ENCODE results near the gene MLKL.
"Not testable (repeated sequence)": the region's sequence is repeated elsewhere in the genome, so short reads cannot be mapped to it uniquely, and the experiment has no call there.

The MLKL gene

GRCh38 chr16:74695450-74696422 lies 4.9 kb downstream of the MLKL start:
- peak; percentile 53 to 74 for DNase-seq

- DNase-seq = no peak
Observed at GRCh38 chr16:74691093-74691855, 9.4 kb downstream of the MLKL start.

GRCh38 chr16:74682556-74682955 lies 18.1 kb downstream of the MLKL start:
- DNase-seq = no peak

- DNase-seq = no peak
Observed at GRCh38 chr16:74680681-74681080, 20.0 kb downstream of the MLKL start.

- DNase-seq = no peak
Observed at GRCh38 chr16:74679983-74680382, 20.7 kb downstream of the MLKL start.

- no peak for DNase-seq
Observed at GRCh38 chr16:74677868-74678267, 22.8 kb downstream of the MLKL start.

- no peak for DNase-seq
Observed at GRCh38 chr16:74673876-74674275, 26.8 kb downstream of the MLKL start.

GRCh38 chr16:74668877-74669276 lies 31.8 kb downstream of the MLKL start:
- DNase-seq = not testable (repeated sequence)

GRCh38 chr16:74667255-74667700 lies 33.4 kb downstream of the MLKL start:
- peak in 1 of 2 experiments; percentile 38 for DNase-seq

- DNase-seq = peak; percentile 92 to 96
Observed at GRCh38 chr16:74666425-74667254, 34.0 kb downstream of the MLKL start, which contains the start of gene RFWD3. Gene RFWD3 (minus strand): TSS chr16:74666877. CDS start chr16:74661449, 5,428 bp downstream.

- DNase-seq = no peak
Observed at GRCh38 chr16:74666010-74666421, 34.6 kb downstream of the MLKL start.

GRCh38 chr16:74661064-74661463 lies 39.6 kb downstream of the MLKL start:
- DNase-seq = no peak

GRCh38 chr16:74660383-74660782 lies 40.3 kb downstream of the MLKL start:
- no peak for DNase-seq

- no peak for DNase-seq
Observed at GRCh38 chr16:74659041-74659440, 41.6 kb downstream of the MLKL start.

GRCh38 chr16:74657870-74658642 lies 42.6 kb downstream of the MLKL start:
- no peak for DNase-seq

GRCh38 chr16:74654536-74655050 lies 46.1 kb downstream of the MLKL start:
- no peak for DNase-seq

- not testable (repeated sequence) for DNase-seq
Observed at GRCh38 chr16:74652883-74653282, 47.8 kb downstream of the MLKL start.

GRCh38 chr16:74652249-74652648 lies 48.4 kb downstream of the MLKL start:
- DNase-seq = no peak

- no peak for DNase-seq
Observed at GRCh38 chr16:74651841-74652240, 48.8 kb downstream of the MLKL start.

GRCh38 chr16:74650966-74651567 lies 49.6 kb downstream of the MLKL start:
- peak in 1 of 2 experiments; percentile 7 for DNase-seq
